ENCODE data around the gene PLXNA2.
A peak's percentile ranks its signal among the peaks of the same experiment; 100 is the strongest.

Gene PLXNA2

GRCh38 chr1:208240662-208241355 lies 3.4 kb downstream of the PLXNA2 start:
- no peak for DNase-seq

DNA sequence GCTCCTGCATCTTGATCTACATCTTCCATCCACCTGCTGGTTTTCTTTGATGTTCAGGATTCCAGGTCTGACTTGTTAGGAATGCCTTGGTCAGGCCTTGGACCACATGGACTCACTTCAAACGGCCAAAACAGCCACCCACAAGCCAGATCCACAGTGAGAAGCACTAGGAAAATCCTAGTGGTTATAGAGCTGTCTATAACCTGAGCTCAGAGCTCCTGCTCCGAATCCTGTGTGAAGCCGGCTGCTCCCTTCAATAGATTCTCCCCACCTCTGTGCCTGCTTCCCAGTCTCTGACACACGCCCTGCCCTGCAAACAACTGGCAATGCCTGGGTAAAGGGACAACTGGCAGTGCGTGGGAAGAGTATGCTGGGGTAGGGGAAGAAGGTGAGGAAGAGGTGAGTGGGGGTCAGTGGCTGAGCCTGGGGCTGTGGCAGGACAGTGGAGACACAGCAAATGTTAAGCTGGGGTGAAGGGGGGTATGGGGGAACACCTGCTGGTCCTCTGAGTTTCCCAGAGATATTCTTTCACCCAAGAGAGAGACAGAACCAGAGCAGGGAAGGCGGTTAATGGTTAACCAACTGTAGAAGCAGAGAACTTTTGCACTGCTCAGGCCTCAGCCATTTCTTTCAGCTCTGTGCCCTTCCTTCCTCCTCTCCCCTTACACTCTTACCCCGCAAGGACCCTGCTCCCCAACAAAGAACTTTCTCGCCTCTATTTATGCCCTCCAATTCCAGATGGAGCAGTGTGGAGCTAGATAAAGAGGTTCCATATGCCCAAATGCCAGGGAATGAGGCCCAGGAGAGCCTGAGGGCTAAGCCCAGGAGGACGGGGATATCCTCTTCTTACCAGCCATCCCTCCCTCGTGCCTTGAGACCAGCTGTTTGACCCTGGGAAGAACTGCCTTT lies 4.5 kb downstream of the PLXNA2 start:
- no peak for DNase-seq

- peak; percentile 61 for DNase-seq
Observed at GRCh38 chr1:208238710-208239472, 5.3 kb downstream of the PLXNA2 start.

DNA sequence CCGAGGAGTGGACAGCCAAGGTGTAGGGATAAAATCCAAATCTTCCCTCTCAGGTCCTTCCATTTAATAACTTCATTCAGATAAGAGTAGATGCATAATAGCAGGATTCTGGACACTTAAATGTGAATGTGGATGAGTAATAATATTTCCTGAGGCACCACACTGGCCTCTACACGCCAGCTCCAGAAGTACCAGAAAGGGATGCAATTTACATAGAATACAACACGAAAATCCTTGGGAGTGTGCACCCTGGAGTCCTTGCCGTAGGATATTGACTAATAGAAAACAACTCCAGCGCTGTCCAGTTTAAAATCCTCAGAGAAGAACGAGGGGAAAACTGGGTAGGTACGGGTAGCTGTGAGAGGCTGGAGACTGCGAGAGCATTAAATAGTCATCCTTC lies 6.9 kb downstream of the PLXNA2 start:
- no peak for DNase-seq

- DNase-seq: peak; percentile 68
Observed at GRCh38 chr1:208235982-208236761, 8.0 kb downstream of the PLXNA2 start.

GRCh38 chr1:208235356-208235981 lies 8.7 kb downstream of the PLXNA2 start:
- no peak for DNase-seq

DNA sequence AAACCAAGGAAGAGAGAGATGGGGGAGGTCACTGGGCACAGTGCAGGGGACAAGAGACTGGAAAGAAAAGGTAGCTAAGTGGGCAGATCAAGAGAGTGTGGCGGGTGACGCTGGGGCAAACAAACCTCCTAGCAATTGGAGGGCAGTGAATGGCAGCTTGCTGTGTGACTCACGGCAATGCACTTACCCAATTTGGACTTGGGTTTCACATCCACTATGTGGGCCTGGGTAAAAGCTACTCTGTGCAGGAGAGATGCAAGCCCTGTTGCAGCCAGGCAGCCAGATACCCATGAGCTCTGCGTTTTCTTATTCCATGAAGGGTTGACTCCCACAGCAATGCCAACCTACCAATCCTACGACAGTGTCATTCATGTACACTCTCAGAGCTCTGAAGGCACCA lies 9.5 kb downstream of the PLXNA2 start:
- no peak for DNase-seq

DNA sequence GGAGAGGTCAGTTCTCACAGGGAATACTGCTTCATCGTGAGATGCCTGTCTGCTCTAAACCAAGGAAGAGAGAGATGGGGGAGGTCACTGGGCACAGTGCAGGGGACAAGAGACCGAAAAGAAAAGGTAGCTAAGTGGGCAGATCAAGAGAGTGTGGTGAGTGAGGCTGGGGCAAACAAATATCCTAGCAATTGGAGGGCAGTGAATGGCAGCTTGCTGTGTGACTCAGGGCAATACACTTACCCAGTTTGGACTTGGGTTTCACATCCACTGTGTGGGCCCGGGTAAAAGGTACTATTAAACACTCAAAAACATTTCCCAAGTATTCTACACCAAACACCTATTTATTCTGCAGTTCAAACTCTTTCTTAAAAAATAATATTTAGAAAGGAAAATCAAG lies 10.2 kb downstream of the PLXNA2 start:
- DNase-seq: no peak

GRCh38 chr1:208233546-208233945 lies 10.6 kb downstream of the PLXNA2 start:
- no peak for DNase-seq

- DNase-seq: no peak
Observed at GRCh38 chr1:208232662-208233038, 11.5 kb downstream of the PLXNA2 start.

DNA sequence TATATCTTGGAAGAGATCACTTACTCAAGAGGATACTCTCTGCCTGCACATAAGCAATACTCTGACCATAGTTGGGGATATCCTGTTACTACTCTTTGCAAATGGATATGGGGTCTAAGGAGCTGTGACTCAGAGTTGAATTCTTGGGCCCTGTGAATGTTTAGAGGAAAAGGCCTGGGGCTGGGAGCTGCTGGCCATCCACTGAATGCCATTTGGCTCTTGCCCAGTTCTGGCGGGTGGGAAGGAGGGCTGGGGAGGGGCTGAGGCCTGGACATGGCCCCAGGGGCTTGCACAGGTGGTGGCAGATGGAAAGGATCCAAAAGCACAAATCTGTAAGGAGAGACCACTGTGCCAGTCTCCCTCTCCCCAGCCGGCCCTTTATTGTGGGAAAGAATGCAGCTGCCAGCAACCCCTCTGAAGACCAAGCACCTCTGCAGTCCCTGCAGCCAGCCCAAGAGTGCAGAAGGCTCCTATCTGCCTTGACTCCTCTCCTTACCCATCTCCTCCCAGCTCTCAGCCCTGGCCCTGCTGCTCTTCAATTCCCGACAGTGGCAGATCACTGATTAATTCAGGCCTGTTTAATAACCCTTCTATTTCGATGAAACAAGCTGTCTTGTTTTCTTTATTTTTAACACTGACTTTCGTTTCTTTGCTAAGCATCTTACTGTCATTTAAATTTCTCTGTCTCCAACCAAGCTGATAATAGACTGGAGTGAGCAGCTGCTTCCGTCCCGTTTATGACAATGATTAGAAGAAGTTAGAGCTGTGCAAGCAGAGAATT lies 12.1 kb downstream of the PLXNA2 start:
- DNase-seq: peak; percentile 64

GRCh38 chr1:208230668-208231529 lies 13.3 kb downstream of the PLXNA2 start:
- no peak for DNase-seq

GRCh38 chr1:208228550-208228949 lies 15.6 kb downstream of the PLXNA2 start:
- DNase-seq: no peak

GRCh38 chr1:208228026-208228425 lies 16.2 kb downstream of the PLXNA2 start:
- DNase-seq: no peak

DNA sequence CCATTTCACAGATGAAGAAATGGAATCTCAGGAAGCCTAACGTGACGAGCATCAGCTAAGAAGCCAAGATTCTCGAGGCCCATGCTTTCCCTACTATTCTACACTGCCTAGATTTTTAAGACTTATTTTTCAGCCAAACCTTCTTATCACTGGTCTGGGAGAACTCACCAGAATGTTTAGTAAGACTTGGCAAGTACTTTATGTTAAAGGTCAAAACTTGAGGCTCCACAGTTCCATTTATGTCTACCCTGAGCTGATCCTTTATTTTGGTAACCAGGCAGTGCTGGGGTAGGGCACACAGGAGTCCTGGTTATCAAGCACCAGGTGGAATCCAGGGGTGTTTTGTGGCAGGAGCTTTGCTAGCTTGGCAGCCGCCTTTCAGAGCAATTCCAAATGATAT lies 16.8 kb downstream of the PLXNA2 start:
- no peak for DNase-seq

DNA sequence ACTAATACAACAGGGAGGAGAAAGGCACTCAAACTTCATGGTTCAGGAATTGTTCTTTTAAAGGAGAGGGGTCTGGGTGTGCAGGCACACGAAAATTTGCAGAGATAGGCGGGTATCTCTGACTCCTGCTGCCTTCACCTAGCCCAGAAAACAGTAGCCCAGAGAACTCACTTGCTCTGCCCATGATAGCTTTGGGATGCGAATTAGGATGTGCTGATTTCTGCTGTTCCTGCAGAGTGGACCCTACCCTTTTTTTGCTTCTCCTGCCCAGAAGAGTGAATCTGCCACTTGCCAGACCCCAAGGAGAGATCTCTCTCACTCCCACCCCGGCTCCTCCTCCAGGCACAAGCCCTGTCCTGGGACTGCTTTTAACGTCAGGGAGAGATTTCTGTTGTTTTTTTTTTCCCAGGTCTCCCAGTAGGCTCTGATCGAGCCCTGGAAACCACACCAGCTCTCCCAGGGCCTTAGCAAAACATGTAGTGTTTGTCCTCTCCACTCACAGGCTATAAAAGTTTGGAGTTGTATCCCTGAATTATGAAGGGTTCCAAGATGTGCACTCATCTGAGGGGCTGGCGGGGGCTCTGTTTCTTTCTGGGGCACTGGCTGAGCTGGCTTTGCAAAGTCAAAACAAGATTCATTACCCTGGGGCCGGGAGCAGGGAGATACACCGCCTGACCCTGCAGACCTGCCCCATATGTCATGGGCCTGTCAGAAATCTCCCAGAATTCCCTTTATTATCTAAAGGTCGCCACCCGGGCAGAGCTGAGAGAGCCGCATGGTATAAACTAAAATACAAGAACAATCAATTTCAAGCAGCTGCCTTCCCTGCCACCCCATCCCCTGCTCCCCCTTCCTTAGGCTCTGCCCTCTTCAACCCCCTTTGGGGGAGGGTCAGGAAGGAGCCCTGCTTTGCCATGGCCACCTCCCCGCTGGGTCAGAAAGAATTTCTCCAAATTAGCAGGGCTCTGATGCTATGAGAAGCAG lies 17.9 kb downstream of the PLXNA2 start:
- DNase-seq: no peak

DNA sequence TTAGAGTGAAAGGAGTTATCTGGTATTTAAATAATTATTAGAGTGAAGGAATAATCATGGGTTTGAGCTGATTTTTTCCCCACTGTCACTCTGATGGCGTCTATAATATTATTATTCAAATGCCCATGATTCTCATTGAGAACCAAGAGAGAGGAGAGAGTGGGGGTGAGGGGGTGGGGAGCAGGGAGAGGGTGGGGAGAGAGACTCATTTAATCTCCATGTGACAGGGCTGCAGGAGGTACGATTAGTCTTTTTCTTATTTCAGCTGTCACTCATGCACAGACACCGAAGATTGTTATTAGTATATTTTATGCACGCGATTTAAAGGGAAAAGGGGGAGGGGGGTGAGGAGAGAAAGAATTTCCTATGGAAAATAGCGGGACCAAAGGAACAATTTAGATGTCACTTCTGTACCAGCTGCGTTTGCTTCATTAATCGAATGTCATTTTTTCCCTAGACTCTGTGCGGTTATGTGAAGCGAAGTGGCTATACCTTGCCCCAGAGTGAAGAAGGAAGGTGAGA lies 19.9 kb downstream of the PLXNA2 start:
- DNase-seq: no peak

GRCh38 chr1:208223136-208223535 lies 21.0 kb downstream of the PLXNA2 start:
- peak; percentile 41 for DNase-seq
